Activated CD4-positive, alpha-beta T cell treated with anti-CD3 and anti-CD28 coated beads for 1 hour (primary cell): ENCODE measurements around the gene CHERP.
A peak's percentile ranks its signal among the peaks of the same experiment; 100 is the strongest.

Experiments
- DNase-seq: peaks from one replicate; pipeline ENCODE4 v3.0.0-alpha.2; 2020

Gene CHERP, protein sequence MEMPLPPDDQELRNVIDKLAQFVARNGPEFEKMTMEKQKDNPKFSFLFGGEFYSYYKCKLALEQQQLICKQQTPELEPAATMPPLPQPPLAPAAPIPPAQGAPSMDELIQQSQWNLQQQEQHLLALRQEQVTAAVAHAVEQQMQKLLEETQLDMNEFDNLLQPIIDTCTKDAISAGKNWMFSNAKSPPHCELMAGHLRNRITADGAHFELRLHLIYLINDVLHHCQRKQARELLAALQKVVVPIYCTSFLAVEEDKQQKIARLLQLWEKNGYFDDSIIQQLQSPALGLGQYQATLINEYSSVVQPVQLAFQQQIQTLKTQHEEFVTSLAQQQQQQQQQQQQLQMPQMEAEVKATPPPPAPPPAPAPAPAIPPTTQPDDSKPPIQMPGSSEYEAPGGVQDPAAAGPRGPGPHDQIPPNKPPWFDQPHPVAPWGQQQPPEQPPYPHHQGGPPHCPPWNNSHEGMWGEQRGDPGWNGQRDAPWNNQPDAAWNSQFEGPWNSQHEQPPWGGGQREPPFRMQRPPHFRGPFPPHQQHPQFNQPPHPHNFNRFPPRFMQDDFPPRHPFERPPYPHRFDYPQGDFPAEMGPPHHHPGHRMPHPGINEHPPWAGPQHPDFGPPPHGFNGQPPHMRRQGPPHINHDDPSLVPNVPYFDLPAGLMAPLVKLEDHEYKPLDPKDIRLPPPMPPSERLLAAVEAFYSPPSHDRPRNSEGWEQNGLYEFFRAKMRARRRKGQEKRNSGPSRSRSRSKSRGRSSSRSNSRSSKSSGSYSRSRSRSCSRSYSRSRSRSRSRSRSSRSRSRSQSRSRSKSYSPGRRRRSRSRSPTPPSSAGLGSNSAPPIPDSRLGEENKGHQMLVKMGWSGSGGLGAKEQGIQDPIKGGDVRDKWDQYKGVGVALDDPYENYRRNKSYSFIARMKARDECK

DNA sequence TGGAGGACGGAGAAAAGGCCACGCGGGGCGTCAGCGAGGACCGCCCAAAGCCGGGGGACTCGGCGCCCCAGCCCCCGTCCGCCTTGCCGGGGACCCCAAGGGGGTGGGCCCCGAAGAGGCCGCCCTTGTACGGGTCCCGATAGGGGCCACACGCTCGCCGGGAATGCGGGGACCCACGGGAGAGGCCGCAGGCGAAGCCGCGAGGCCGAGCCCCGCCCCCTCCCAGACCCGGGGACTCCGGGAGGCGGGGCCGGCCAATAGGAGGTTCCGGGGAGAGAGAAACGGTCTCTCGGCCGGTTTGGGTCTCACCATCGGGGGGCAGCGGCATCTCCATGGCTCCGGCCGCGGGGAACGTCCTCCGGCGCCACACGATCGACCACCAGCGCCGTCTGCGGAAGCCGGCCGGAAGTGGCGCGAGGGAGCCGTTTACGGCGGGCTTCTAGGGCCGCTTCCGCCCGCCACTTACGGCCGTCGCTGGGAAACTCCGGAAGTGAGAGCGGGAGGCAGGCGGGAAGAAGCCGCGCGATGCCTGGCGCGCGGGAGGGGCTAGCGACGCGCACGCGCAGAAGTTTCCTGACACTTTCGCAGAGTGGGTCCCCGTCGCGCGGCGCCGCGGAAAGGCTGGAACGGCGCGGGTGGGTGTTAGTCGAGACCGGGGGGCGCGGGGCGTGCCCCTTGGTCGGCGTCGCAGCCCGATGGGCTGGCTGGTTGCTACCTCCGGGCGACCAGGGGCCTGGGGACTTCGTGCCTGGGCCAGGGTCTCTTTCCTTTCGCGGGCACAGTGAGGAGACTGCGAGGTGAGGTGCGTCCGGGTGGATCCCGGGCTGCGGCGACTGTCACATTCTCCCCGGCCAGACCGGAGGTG lies at the start of gene CHERP:
Gene CHERP (minus strand): TSS at position 393 of the 865 bp plus-strand sequence. CDS start 59 bp downstream, at position 334.
- DNase-seq: peak; percentile 91

GRCh38 chr19:16590876-16591802 lies 48.9 kb upstream of the CHERP start:
- DNase-seq: no peak

GRCh38 chr19:16589917-16590316 lies 47.7 kb upstream of the CHERP start:
- DNase-seq: no peak

GRCh38 chr19:16588824-16589577 lies 46.8 kb upstream of the CHERP start:
- DNase-seq: no peak

DNA sequence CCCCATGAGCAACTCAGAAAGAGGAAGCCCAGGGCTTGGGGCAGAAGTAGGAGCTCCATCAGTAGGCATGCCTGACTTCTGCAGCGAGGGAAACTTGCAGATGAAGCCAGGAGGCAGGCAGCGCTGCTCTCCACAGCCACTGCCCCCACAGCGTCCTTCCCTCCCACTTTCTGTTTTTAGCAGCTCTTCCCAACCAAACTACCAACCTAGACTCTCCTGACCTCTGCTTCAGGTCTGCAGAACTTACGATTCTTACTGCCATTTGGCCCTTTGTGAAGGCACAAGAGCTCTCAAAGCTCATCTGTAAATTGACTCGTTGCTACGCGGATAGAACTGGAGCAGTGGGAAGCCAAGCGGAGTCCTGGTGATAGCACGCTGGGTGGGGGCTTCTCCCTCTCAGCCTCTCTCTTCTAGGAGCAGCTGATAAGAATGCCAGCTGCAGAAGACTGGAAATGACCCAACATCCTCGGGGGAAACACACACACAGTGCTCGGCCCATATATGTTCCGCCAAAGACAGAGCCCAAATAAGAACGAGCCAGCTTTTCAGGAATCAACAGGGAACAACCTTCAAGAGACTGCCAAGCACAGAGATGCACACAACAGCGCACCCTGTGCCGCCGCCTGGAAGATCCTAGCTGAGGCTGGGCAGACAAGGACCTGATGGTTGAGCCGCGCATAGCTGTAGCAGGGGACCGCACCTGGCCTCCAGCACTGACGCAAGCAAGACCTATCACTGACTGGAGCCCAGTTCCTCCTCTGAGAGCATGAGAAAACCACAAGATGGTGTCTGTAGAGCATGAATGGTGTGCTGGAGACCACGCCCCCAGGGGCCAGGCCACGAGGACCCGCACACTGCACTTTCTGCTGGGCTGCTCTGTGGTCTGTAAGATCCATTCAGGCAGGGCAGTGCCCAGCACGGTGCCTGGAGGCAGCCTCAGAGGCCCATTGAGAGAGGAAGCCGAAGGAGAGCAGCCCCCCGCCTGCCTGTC lies 45.9 kb upstream of the CHERP start:
- no peak for DNase-seq

- peak; percentile 50 for DNase-seq
Observed at GRCh38 chr19:16586991-16587832, 45.0 kb upstream of the CHERP start.

- DNase-seq: no peak
Observed at GRCh38 chr19:16586477-16586871, 44.2 kb upstream of the CHERP start.

GRCh38 chr19:16585808-16586476 lies 43.7 kb upstream of the CHERP start:
- DNase-seq: no peak

DNA sequence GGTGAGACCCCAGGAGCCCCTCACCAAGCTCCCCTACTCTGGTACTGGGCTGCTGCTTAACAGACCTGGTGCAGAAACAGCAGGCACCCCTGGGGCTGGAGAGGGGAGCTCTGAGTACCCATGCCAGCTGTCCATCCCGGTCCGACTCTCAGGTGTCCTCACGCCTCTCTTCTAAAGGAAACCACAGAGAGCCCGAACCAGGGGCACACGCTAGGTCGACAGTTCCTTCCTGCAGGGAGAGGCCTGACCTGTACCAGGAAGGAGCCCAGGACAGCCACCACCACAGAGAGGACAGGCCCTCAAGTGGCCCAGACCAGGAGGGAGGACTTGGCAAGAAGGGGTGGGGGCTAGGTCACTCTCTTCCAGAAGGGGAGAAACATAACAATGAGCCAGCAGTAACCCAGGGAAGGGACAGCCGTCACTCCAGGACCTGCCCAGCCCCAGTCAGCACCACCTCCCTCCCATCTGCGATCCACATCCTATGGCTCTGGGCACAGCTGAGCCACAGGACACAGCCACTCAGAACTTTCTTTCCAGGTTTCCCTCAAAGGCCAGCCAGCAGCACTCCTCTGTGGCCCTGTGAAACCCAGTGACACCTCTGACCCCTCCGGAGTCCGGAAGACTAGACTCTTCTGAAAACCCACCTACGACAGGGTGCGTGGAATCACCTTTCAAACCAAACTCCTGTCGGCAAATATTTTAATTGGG lies 43.0 kb upstream of the CHERP start:
- no peak for DNase-seq

- peak; percentile 76 for DNase-seq
Observed at GRCh38 chr19:16584248-16585093, 42.2 kb upstream of the CHERP start.

- DNase-seq: no peak
Observed at GRCh38 chr19:16582486-16583261, 40.4 kb upstream of the CHERP start.

- DNase-seq: no peak
Observed at GRCh38 chr19:16581971-16582343, 39.7 kb upstream of the CHERP start.

DNA sequence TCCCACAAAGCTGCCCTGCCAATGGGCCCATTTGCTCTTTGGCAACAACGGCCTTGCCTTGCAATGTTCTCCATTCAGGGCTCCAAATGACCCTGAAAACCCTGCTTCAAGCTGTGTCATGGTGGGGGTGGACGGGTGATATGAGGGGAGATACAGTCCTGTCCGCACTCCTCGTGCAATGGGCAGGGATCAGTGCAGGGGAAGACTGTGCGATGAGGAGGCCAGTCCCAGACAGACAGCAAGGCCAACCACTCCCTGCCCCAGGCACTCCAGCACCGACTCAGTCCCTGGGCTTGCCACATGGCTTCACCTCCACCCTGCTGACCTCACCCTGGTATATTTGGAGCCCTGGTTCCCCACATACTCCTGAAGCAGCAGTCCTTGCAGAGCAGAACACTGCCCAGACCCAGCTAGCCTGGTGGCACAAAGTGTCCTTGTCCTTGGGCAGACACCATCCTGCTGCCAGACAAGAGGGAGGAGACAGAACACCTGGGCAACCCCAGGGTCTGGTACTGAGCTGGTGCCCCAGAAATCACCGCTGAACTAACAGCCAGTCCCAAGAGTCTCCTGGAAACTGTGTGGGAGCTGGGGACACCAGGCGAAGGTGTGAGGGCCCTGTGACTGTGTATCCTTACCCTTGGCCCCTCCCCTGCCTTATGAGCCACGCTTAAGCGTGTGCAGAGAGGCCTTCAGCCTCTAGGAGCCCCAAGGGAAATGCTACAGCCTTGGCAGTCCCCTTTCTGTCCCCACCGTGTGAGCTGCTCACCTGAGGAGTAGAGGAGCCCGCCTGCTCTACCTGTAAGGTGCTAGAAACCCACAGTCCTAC lies 39.1 kb upstream of the CHERP start:
- no peak for DNase-seq

DNA sequence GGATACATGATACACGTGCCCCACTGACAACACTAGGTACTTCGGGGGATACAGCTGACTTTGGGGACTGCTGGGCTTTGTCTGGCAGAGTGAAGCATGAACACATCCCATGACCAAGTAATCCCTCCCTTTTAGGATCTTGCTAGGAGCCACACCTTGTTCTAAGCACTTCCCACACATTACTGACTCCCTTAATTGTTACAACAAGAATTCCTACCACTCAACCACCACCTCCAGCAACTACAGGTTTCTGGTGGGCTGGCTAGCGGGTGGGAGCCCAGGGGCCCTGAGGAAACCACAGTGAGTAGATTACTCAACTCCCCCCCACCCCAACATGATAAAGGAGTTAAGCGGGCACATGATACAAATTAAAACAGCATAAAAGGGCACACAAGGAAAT lies 37.1 kb upstream of the CHERP start:
- DNase-seq: no peak

DNA sequence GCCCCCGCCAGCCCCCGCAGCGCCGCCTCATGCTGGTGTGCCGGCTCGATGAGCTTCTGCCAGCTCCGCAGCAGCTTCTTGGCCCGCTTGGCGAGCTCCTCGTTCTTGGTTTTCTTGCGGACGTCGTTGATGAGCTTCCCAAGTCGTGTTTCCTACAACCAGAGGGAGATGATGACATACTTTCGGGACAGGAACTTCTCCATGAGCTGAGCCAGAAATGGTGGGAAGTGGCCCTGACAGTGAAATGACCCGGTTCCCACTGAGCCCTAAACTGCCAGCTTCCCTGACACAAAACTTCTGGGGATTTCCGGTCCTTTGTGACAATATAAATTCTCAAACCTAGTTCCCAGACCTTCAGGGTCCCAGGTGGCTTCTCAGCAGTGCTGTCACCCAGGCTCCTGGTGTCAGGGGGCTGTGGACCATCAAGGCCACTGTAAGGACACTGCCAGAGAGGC lies 35.3 kb upstream of the CHERP start:
- DNase-seq: no peak
